ENCODE results near the gene TRIM33.
"Not testable (repeated sequence)": the region's sequence is repeated elsewhere in the genome, so short reads cannot be mapped to it uniquely, and the experiment has no call there.

The TRIM33 gene

DNA sequence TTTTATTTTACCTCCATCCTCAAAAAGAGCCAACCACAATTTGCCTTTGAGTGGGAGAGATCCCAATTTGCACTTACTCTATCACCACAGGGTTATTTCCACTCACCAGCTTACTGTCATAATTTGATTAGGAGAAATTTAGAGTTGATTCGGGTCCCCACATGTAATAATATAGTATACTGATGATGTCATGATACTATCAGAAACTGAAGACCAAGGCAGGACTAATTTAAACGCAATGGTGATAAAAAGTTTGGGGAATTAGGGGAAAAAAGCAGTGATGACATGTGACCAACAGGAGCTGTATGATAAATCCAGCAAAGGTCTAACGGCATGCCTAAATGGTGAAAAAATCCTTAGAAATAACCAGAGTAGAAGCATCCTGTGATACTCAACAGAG, 54.4 kb downstream of the TRIM33 start:
- H3K4me3 Mint-ChIP-seq, result no peak overlapping the region
- H3K27ac Mint-ChIP-seq, result no peak overlapping the region
- H3K9me3 Mint-ChIP-seq, result no peaks in the 10 kb centered on the region
- peaks cover 82% of the 10 kb centered on the region for H3K36me3 Mint-ChIP-seq (ENCODE audit: low read depth)
- TF ChIP-seq, protein P1, sequence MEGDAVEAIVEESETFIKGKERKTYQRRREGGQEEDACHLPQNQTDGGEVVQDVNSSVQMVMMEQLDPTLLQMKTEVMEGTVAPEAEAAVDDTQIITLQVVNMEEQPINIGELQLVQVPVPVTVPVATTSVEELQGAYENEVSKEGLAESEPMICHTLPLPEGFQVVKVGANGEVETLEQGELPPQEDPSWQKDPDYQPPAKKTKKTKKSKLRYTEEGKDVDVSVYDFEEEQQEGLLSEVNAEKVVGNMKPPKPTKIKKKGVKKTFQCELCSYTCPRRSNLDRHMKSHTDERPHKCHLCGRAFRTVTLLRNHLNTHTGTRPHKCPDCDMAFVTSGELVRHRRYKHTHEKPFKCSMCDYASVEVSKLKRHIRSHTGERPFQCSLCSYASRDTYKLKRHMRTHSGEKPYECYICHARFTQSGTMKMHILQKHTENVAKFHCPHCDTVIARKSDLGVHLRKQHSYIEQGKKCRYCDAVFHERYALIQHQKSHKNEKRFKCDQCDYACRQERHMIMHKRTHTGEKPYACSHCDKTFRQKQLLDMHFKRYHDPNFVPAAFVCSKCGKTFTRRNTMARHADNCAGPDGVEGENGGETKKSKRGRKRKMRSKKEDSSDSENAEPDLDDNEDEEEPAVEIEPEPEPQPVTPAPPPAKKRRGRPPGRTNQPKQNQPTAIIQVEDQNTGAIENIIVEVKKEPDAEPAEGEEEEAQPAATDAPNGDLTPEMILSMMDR (IDR thresholded peaks at IDR 0.05; ENCODE audit: unreplicated experiment in 3 of 3), result no peak
- H3K27me3 Mint-ChIP-seq (ENCODE audit: low read depth), result no peaks in the 10 kb centered on the region
- no peaks in the 10 kb centered on the region for H3K4me1 Mint-ChIP-seq

DNA sequence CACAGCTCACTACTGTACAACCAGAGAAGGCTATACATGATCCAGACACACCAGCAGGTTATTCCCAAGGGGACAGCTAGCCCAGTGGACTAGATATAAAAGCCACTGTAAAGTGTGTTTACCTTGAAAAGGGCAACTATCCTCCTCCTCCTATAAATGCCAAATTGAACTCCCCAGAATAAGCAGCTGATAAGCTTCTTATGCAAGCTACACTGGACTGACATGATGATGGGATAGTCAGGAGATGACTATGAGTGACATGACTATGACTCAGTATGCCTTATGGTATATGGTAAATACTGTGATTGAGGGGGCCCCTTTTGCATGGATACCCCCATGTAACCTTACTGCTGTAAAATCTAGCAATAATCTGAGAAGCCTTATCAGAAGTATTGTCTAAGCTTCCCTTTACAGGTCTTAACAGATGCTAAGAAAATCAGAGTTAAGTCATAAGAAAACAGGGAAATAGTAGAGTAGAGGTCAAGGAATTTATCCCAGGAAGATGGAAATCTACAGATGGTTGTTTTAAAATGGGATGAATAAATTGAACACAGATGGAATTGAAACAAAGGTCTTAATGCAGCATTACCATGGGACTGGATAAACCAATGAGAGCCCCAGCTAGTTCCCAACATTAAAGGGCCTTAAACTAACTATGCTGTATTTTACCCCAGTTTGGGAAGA, 55.8 kb downstream of the TRIM33 start:
- no peaks in the 10 kb centered on the region for H3K27me3 Mint-ChIP-seq (ENCODE audit: low read depth)
- no peaks in the 10 kb centered on the region for H3K9me3 Mint-ChIP-seq
- H3K4me1 Mint-ChIP-seq, result no peaks in the 10 kb centered on the region
- H3K27ac Mint-ChIP-seq, result no peak overlapping the region
- H3K4me3 Mint-ChIP-seq, result no peak overlapping the region
- TF ChIP-seq, protein P1 (IDR thresholded peaks at IDR 0.05; ENCODE audit: unreplicated experiment in 3 of 3), result no peak
- H3K36me3 Mint-ChIP-seq (ENCODE audit: low read depth), result peaks cover 82% of the 10 kb centered on the region

DNA sequence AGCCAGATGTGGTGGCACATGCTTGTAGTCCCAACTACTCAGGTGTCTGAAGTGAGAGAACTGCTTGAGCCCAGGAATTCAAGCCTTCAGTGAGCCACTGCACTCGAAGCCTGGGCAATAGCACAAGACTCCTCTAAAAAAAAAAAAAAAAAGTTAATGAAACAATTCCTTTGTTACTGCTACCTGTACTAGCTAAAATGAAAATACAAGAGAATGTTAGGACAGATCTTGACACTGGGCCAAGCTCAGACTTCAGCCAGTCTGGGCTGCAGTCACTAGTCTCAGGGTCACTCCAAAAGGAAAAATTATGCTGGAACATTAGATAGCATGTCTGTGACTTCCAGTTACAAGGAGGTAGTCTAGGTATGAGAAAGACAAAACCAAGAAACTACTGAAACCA, 56.5 kb downstream of the TRIM33 start:
- H3K4me3 Mint-ChIP-seq, result no peak overlapping the region
- H3K27ac Mint-ChIP-seq, result no peak overlapping the region
- H3K27me3 Mint-ChIP-seq (ENCODE audit: low read depth), result no peaks in the 10 kb centered on the region
- H3K9me3 Mint-ChIP-seq, result no peaks in the 10 kb centered on the region
- no peaks in the 10 kb centered on the region for H3K4me1 Mint-ChIP-seq
- H3K36me3 Mint-ChIP-seq (ENCODE audit: low read depth), result peaks cover 75% of the 10 kb centered on the region
- TF ChIP-seq, protein P1 (IDR thresholded peaks at IDR 0.05; ENCODE audit: unreplicated experiment in 3 of 3), result no peak

DNA sequence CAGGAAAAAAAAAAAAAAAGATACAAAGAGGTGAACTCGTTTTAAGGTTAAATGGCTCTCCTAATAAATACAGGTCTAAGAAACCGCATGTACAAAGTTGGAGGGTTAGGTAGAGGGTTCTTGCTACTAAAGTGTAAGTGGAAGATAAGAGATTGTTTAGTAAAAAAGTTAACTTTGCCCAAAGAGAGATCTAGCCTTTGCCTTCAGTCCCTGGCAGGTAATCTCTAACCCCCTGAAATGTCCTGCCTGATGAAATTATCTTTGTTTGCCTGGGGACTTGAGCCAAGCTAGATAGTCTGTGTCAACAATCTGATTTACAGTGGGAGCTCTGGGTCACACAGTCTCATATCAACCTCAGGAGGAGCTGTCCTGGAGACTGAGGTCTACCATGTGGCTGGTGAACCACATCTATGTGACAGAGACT, 57.6 kb downstream of the TRIM33 start:
- Mint-ChIP-seq H3K4me3 (no peak overlapping the region), H3K4me1 (no peaks in the 10 kb centered on the region), H3K9me3 (no peaks in the 10 kb centered on the region), H3K27me3 (ENCODE audit: low read depth) (no peaks in the 10 kb centered on the region), H3K36me3 (ENCODE audit: low read depth) (peaks cover 63% of the 10 kb centered on the region), H3K27ac (no peak overlapping the region)
- TF ChIP-seq, protein P1 (IDR thresholded peaks at IDR 0.05; ENCODE audit: unreplicated experiment in 3 of 3), result no peak

DNA sequence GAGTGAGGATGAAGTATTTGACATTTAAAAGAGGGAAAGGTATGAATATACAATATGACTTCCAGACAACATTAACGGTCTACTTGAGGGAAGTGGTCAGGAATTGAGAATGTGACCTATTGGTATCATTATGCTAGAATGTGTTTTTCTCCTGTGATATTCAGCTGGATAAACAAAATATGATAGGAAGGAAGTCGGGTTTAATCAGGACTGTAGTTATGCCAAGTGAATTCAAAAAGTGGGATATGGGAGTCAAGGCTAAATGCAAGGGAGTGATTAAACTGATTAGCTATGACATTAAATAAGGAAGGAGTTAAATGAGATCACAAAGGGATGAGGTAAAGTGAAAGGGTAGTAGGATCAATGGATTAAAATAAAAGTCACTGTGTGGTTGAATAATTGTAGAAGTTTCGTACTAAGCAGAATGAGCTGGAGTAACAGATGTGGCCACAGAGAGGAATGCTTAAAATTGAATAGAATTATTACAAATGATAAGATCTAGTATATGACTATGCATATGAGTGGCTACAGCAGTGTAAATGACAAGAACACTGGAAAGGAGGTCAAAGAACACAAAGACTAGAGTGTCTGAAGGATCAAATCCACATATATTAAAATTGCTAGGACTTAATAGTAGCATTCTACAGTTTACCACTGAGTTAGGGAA, 62.5 kb downstream of the TRIM33 start:
- Mint-ChIP-seq H3K4me1 (no peaks in the 10 kb centered on the region), H3K9me3 (no peaks in the 10 kb centered on the region), H3K4me3 (no peak overlapping the region), H3K27ac (no peak overlapping the region), H3K36me3 (ENCODE audit: low read depth) (peaks cover 37% of the 10 kb centered on the region), H3K27me3 (ENCODE audit: low read depth) (no peaks in the 10 kb centered on the region)
- TF ChIP-seq, protein P1 (IDR thresholded peaks at IDR 0.05; ENCODE audit: unreplicated experiment in 3 of 3), result no peak

DNA sequence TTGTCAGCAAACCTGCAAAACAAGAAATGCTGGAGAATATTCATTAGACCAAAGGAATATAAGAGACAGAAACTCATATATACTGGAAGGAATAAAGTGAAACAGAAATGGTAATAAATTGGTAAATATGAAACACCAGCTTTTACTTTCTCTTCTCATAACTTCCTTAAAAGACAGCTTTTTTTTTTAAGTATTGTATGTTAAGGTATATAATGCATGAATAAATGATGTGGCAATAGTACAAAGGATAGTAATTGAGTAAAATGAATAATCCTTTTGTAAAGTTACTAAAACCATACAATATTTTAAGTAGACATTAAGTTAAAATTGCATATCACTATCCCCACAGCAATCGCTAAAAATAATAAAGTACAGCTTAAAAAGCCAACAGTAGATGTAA, 64.8 kb downstream of the TRIM33 start:
- peaks cover 33% of the 10 kb centered on the region for H3K36me3 Mint-ChIP-seq (ENCODE audit: low read depth)
- H3K9me3 Mint-ChIP-seq, result no peaks in the 10 kb centered on the region
- no peaks in the 10 kb centered on the region for H3K27me3 Mint-ChIP-seq (ENCODE audit: low read depth)
- no peak overlapping the region for H3K4me3 Mint-ChIP-seq
- H3K27ac Mint-ChIP-seq, result no peak overlapping the region
- TF ChIP-seq, protein P1 (IDR thresholded peaks at IDR 0.05; ENCODE audit: unreplicated experiment in 3 of 3), result no peak
- H3K4me1 Mint-ChIP-seq, result no peaks in the 10 kb centered on the region

DNA sequence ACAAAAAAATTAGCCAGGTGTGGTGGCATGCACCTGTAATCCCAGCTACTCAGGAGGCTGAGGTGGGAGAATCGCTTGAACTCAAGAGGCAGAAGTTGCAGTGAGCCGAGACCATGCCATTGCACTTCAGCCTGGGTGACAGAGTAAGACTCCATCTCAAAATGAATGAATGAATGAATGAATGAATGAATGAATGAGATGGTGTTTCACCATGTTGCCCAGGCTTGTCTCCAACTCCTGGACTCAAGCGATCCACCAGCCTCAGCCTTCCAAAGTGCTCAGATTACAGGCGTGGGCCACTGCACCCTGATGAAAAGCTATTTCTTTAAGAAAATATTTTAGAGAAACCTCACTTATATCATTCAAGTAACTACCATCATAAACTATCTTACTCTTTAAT, 67.8 kb downstream of the TRIM33 start:
- not testable (repeated sequence) for H3K27me3 Mint-ChIP-seq (ENCODE audit: low read depth); H3K9me3 Mint-ChIP-seq; H3K27ac Mint-ChIP-seq; H3K4me1 Mint-ChIP-seq; H3K4me3 Mint-ChIP-seq
- peaks cover 53% of the 10 kb centered on the region for H3K36me3 Mint-ChIP-seq (ENCODE audit: low read depth)
